ENCODE results near the gene GRAMD2A.

Gene GRAMD2A

DNA sequence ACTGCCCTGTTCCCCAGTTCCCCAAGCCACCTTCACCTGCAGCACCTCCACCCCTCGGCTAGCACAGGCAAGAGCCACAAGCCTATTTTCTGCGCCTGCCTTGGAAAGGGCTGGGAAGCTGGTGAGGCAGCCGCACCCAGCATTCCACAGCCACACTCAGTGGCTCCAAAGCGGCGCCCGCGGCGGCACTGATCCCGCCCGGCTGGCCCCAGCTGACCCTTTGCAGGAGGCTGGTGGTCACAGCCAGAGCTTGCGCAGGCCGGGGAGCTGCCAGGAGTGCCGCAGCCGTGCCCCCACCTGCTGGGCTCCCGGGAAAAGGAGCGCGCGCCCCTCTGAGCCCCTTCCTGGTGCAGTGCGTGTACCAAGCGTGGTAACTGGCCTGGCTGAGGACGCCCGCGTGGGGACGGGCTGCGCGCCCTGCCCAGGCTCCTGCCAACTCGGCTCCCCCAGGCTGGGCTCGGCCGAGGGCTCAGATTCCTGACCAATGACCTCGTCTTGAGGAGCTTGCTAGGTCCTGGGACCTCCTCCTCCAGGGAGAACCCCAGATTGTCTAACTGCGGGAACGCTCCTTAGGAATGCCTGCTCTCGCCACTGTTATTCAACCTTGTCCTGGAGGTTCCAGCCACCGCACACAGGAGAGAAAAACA lies 13.3 kb downstream of the GRAMD2A start:
- no peak overlapping the region for H3K4me3 ChIP-seq (ENCODE audit: insufficient read depth, low read length, poor library complexity, severe bottlenecking)

DNA sequence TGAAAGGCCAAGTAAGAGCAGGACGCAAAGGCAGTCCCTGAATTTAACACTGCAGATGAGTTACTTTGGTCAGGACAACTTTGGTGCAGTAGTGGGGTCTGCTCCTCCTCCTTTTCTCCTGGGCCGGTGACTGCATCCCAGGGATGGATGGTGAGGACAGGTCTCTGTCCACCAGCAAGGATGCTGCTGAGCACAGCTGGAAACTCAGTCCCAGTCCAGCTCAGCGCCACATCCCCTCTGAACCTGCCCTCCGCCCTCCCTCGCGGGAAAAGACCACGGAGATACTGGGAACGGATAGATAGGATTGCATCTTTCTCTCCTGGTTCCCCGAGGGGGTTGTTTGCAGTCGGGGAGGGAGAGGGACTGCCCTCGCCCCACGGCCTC lies 13.8 kb downstream of the GRAMD2A start:
- Histone ChIP-seq H3K9ac (ENCODE audit: low read length) (no peak overlapping the region), H3K79me2 (ENCODE audit: insufficient read depth, low read length) (no peaks in the 10 kb centered on the region), H3K27me3 (ENCODE audit: low read length) (no peaks in the 10 kb centered on the region), H3K4me2 (ENCODE audit: low read depth, low read length, poor library complexity, severe bottlenecking) (no peak overlapping the region), H3K36me3 (ENCODE audit: low read length) (no peaks in the 10 kb centered on the region), H3K9me2 (replicated peaks; ENCODE audit: insufficient read depth, low read length) (no peaks in the 10 kb centered on the region), H2AFZ (ENCODE audit: low read depth, low read length, severe bottlenecking) (no peak overlapping the region), H3K4me3 (ENCODE audit: insufficient read depth, low read length, poor library complexity, severe bottlenecking) (no peak overlapping the region), H3F3A (ENCODE audit: insufficient read depth) (no peaks in the 10 kb centered on the region), H3K27ac (ENCODE audit: low read depth, low read length) (no peak overlapping the region), H4K20me1 (ENCODE audit: low read depth, low read length) (no peaks in the 10 kb centered on the region), H3K9me3 (ENCODE audit: insufficient read depth, low read length) (no peaks in the 10 kb centered on the region)
- TF ChIP-seq, protein P1, sequence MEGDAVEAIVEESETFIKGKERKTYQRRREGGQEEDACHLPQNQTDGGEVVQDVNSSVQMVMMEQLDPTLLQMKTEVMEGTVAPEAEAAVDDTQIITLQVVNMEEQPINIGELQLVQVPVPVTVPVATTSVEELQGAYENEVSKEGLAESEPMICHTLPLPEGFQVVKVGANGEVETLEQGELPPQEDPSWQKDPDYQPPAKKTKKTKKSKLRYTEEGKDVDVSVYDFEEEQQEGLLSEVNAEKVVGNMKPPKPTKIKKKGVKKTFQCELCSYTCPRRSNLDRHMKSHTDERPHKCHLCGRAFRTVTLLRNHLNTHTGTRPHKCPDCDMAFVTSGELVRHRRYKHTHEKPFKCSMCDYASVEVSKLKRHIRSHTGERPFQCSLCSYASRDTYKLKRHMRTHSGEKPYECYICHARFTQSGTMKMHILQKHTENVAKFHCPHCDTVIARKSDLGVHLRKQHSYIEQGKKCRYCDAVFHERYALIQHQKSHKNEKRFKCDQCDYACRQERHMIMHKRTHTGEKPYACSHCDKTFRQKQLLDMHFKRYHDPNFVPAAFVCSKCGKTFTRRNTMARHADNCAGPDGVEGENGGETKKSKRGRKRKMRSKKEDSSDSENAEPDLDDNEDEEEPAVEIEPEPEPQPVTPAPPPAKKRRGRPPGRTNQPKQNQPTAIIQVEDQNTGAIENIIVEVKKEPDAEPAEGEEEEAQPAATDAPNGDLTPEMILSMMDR (IDR thresholded peaks at IDR 0.05; ENCODE audit: insufficient read depth, low read length, poor library complexity, severe bottlenecking), result no peak
- no peak for TF ChIP-seq EZH2phosphoT487 (conservative IDR thresholded peaks at IDR 0.05; ENCODE audit: low read length)

More for the DNA sequence above, 13.3 kb downstream of the GRAMD2A start:
- Histone ChIP-seq H2AFZ (ENCODE audit: low read depth, low read length, severe bottlenecking) (no peak overlapping the region), H3K79me2 (ENCODE audit: insufficient read depth, low read length) (no peaks in the 10 kb centered on the region), H3K9ac (ENCODE audit: low read length) (no peak overlapping the region), H3K4me2 (ENCODE audit: low read depth, low read length, poor library complexity, severe bottlenecking) (no peak overlapping the region), H4K20me1 (ENCODE audit: low read depth, low read length) (no peaks in the 10 kb centered on the region), H3K27ac (ENCODE audit: low read depth, low read length) (no peak overlapping the region), H3K27me3 (ENCODE audit: low read length) (no peaks in the 10 kb centered on the region), H3K9me3 (ENCODE audit: insufficient read depth, low read length) (no peaks in the 10 kb centered on the region), H3F3A (ENCODE audit: insufficient read depth) (no peaks in the 10 kb centered on the region), H3K9me2 (replicated peaks; ENCODE audit: insufficient read depth, low read length) (no peaks in the 10 kb centered on the region), H3K36me3 (ENCODE audit: low read length) (no peaks in the 10 kb centered on the region)
- TF ChIP-seq EZH2phosphoT487 (conservative IDR thresholded peaks at IDR 0.05; ENCODE audit: low read length), result no peak
- TF ChIP-seq, protein P1 (IDR thresholded peaks at IDR 0.05; ENCODE audit: insufficient read depth, low read length, poor library complexity, severe bottlenecking), result no peak

DNA sequence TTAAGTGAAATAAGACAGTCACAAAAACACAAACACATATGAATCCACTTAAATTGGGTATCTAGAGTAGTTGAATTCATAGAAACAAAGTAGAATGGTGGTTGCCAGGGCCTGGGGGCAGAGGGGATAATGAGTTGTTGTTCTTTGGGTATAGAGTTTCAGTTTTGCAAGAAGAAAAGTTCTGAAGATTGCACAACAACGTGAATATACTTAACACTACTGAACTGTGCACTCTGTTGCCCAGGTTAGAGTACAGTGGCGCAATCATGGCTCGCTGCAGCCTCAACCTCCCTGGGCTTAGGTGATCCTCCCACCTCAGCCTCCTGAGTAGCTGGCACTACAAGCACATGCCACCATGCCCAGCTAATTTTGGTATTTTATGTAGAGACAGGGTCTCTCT lies 14.9 kb downstream of the GRAMD2A start:
- H3K27ac ChIP-seq (ENCODE audit: low read depth, low read length), result no peak overlapping the region
- no peak for TF ChIP-seq EZH2phosphoT487 (conservative IDR thresholded peaks at IDR 0.05; ENCODE audit: low read length)
- TF ChIP-seq, protein P1 (IDR thresholded peaks at IDR 0.05; ENCODE audit: insufficient read depth, low read length, poor library complexity, severe bottlenecking), result no peak
- no peak overlapping the region for H3K4me2 ChIP-seq (ENCODE audit: low read depth, low read length, poor library complexity, severe bottlenecking)
- H3K79me2 ChIP-seq (ENCODE audit: insufficient read depth, low read length), result no peaks in the 10 kb centered on the region
- no peaks in the 10 kb centered on the region for H3F3A ChIP-seq (ENCODE audit: insufficient read depth)
- no peak overlapping the region for H3K9ac ChIP-seq (ENCODE audit: low read length)
- no peaks in the 10 kb centered on the region for H3K9me3 ChIP-seq (ENCODE audit: insufficient read depth, low read length)
- H3K4me3 ChIP-seq (ENCODE audit: insufficient read depth, low read length, poor library complexity, severe bottlenecking), result no peak overlapping the region
- no peaks in the 10 kb centered on the region for H3K9me2 ChIP-seq (replicated peaks; ENCODE audit: insufficient read depth, low read length)
- no peaks in the 10 kb centered on the region for H3K27me3 ChIP-seq (ENCODE audit: low read length)
- H4K20me1 ChIP-seq (ENCODE audit: low read depth, low read length), result no peaks in the 10 kb centered on the region
- no peak overlapping the region for H2AFZ ChIP-seq (ENCODE audit: low read depth, low read length, severe bottlenecking)
- no peaks in the 10 kb centered on the region for H3K36me3 ChIP-seq (ENCODE audit: low read length)

All from SU-DHL-6 (cell line).